Stimulated activated CD8-positive, alpha-beta memory T cell treated with anti-CD3 and anti-CD28 coated beads, Interleukin-15, amount 100 ng/mL, for 1 hour (primary cell): ENCODE results near the gene CCDC50.

Experiments used
- DNase-seq: peaks from one replicate; pipeline ENCODE4 v3.0.0-alpha.2; 2020; ENCODE audit warnings: low read depth

CCDC50 gene

DNA sequence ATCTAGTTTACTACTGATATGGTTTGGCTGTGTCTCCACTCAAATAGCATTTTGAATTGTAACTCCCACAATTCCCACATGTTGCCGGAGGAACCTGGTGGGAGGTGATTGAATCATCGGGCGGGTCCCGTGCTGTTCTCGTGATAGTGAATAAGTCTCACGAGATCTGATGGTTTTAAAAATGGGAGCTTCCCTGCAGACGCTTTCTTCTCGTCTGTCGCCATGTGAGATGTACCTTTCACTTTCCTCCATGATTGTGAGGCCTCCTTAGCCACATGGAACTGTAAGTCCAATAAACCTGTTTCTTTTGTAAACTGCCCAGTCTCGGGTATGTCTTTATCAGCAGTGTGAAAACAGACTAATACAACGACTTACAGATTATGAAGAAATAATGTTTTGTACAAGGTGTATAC is 96.1 kb downstream of the CCDC50 start:
- DNase-seq: no peak

DNA sequence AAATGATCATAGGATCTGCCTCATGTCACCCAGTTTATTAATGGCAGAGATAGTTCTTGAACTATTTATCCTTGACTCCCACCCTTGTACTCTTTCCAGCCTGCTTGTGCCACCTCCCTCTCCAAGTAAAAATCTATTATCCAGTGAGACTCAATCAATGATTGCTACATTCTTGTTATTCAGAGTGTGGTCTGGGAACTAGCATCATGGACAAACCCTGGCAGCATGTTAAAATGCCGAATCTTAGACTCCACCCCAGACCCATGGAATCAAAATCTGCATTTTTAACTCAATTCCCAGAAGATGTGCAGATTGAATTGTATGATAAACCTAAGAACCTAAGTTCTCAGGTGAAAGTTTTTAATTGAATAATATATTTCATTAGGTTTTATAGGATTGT is 97.1 kb downstream of the CCDC50 start:
- DNase-seq: no peak

DNA sequence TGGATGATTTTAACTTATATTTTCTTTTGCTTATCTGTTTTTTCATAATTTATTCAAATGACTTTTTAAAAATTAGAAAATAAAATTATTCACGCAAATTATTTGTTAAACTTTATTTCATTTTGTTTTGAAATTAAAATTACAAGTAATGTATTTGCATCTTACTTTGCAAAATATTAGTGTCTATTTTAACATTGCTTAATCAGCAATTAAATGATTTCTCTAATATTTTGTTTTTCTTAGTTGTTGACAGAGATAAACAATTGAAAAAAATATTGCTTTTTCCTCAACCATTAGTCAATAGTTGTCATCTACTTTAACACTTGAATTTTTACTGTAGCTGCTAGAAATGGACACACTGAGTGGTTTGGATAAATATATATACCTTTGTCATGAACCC is 99.0 kb downstream of the CCDC50 start:
- DNase-seq: no peak

DNA sequence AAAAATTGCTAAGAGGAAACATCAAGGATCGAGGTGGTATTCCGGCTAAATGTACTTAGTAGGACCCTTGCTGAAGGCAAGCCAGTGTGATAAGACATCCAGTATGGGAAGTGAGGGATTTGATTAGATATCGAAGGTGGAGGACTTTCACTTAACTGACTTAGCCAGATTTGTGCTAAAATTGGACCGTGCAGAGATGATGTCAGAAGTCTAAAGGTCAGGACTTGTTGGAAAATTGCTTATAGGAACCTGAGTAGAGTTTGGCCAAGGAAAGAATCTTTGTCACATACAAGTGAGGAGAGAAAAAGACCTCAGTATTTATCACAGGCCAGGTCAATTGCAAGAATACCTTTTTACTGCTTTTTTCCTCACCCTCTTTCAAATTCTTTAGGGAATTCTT is 100.9 kb downstream of the CCDC50 start:
- no peak for DNase-seq

DNA sequence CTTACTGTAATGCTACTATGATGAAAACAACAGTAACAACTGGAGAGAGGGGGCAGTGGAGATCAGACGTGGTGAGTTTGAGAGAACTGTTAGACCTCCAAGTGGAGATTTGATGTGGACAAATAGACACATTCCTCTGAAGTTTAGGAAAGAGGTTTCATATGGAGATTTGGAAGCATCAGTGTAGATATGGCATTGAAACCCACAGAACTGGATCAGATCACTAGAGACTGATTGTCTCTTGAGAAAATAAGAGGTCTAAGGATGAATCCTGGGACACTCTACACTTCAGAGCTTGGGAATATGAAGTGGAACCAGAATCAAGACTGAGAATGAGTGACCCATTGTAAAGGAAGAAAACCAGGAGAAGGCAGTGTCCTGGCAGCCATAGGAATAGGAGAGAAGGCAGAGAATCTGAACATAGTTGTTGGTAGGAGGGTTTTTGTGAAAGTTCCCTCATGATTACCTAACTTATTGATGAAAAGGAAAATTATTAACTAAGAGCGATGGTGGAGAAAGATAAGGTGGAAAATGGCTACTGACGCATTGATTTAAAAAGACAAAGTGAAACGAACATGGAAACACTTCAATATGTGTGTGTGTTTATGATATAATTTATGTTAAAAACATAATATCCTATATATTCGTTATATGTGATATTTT is 102.1 kb downstream of the CCDC50 start:
- DNase-seq: no peak

DNA sequence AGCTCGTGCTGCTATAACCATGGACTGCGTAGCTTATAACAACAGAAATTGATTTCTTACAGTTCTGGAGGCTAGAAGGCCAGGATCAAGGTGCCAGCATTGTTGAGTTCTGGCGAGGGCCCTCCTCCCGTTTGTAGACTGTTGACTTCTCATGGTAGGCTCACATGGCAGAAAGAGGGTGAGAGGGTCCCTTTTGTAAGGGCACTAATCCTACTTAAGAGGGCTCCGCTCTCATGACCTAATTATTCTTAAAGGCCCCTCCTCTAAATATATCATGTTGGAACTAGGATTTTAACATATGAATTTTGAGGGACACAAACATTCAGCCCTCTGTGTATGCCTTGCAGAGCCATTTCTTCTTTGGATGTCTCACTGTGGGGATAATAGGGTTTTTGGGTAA is 103.0 kb downstream of the CCDC50 start:
- DNase-seq: no peak

DNA sequence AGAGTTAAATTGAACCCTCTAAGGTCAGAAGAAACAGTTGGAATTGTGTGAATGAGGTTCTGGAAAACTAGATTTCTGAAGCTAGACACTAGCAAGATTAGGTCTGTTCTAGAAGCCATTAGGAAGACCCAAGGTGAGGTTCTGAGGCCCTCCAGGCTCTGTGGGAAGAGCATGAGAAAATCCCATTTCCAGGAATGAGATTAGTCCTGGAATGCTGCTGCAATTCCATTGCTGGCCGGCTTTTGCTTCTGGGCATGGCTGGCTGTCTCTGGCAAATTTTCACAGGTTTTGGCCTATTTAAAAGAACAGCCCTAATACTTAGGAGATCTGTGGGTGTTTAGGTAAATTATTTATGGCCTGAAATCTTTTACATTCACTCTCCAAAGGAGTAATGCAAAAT is 104.8 kb downstream of the CCDC50 start:
- DNase-seq: no peak

DNA sequence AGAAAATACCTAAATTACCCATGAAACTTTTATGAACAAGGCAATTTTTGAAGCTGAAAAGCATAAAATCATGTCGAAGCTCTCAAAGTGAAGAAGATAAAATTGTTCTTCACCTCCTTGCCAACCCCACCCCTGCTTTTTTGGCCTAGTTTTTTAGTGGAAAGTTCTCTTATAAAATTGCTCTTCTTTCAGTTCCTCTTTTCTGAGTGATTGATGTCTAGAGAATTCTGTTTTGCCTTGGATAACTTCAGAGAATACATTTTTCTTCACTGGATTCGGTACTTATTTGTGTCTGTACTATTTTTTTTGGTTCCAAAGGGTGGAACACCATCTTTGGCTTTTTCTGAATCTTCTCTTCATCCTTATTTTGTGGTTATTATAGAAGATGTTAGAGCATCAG is 106.8 kb downstream of the CCDC50 start:
- no peak for DNase-seq

DNA sequence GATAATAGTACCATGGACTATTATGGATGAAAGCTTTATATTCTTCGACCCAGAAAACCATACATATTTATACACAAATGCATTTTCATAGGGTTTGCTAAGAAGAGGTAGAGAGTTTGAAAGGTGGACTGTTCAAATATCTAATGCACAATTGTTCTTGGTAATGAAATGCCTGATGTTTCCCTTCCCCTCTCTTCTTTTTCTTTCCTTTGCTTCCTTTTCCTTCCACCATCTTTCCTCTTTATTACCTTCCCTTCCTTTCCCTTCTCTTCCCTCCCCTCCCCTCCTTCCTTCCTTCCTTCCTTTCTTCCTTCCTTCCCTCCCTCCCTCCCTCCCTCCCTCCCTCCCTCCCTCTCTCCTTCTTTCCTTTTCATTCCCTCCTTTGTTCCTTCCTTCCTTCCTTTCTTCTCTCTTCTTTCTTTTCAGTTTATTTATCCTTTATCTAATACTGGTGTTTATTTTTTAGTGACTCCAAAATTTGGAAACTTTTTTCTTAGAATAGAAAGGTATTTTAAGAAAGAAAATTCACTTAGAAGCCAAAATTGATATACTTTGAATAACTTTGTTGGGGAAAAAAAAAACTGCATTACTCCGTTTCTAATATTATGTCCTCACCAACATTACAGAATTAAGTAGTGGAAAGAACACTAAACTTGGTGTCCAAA is 109.1 kb downstream of the CCDC50 start:
- DNase-seq: no peak

DNA sequence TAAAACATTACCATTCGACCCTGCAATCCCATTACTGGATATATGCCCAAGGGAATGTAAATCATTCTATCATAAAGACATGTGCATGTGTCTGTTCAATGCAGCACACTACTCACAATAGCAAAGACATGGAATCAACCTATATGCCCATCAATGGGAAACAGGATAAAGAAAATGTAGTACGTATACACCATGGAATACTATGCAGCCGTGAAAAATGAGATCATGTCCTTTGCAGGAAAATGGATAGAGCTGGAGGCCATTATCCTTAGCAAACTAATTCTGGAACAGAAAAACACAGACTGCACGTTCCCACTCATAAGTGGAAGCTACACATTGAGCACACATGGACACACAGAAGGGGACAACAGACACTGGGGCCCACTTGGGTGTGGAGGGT is 111.3 kb downstream of the CCDC50 start:
- DNase-seq: no peak

DNA sequence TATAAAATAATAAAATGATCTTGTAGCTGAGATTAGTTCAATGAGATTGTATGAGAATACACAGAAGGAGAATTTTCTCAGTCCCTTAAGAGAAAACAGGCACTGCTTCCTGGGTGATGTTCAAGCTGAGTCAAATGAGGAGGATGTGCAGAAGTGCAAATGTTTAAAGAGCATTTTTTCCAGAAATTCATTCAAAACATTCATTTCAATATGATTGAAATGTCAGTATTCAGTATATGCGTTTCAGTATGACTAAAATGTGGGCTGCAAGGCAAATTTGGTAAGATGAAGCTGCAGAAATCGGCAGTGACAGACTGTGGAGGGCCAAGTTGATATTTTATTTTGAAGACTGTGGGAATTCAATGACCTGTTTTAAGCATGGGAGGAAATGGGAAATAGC is 112.5 kb downstream of the CCDC50 start:
- DNase-seq: no peak

DNA sequence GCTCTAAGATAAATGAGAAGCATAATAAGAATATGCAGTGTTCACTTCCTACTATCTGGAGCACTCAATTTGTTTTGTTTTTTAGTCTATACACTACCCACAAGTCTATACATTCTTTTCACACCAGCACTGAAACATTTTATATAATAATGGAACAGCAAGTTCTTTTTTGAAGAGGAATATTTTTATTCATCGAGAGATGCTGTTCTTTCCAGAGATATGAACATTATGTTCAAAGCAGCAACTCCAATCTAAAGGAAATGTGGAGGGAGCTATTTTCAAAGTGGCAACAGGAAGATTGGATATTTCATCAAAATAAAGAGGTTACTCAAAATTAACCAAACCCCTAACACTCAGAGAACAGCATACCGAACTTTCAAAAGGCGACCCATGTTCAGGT is 115.4 kb downstream of the CCDC50 start:
- DNase-seq: no peak
